ENCODE results near the gene TRAFD1.

Gene TRAFD1

DNA sequence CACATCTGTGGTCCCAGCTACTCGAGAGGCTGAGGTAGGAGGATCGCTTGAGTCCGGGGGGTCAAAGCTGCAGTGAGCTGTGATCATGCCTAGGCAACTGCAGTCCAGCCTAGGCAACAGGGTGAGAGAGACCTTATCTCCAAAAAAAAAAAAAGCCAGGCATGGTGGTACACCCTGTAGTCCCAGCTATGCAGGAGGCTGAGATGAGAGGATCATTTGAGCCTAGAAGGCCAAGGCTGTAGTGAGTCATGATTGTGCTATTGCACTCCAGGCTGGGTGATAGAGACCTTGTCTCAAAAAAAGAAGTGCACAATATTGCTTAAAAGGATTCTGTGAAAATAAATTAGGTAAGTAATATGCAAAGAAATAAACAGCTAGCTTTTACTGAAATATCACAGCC, 33.8 kb upstream of the TRAFD1 start:
- Histone ChIP-seq H2BK15ac (ENCODE audit: low read length) (no peak overlapping the region), H3K18ac (ENCODE audit: low read length) (no peak overlapping the region), H2BK5ac (ENCODE audit: low read length) (no peak overlapping the region), H3K27ac (replicated peaks; ENCODE audit: low read length) (no peak overlapping the region), H3K27me3 (ENCODE audit: control insufficient read depth in 3 of 3, insufficient read depth in 3 of 3, low read depth in 1 of 3, low read length in 3 of 3) (no peaks in the 10 kb centered on the region), H3K4me1 (ENCODE audit: control insufficient read depth in 2 of 2, insufficient read depth in 1 of 2, low read depth in 1 of 2, low read length in 2 of 2) (no peaks in the 10 kb centered on the region), H3K14ac (ENCODE audit: low read length) (no peak overlapping the region), H3K36me3 (replicated peaks in 1 of 2; ENCODE audit: control insufficient read depth in 2 of 2, insufficient read depth in 2 of 2, low read length in 2 of 2) (peaks cover 10 to 85% of the 10 kb centered on the region in 2 donors), H4K91ac (ENCODE audit: low read depth, low read length, poor library complexity) (no peak overlapping the region), H2AFZ (ENCODE audit: low read length) (no peak overlapping the region), H2BK12ac (ENCODE audit: low read length) (no peak overlapping the region), H4K8ac (ENCODE audit: low read depth, low read length) (no peak overlapping the region), H3K4me3 (ENCODE audit: low read length in 2 of 2) (no peak overlapping the region), H2AK5ac (ENCODE audit: low read depth, low read length) (no peak overlapping the region), H3K4ac (ENCODE audit: low read length) (no peak overlapping the region), H3K79me1 (ENCODE audit: low read depth, low read length) (no peaks in the 10 kb centered on the region), H3K23ac (ENCODE audit: low read depth, low read length, poor library complexity) (no peak overlapping the region), H3K9me3 (replicated peaks in 1 of 2; ENCODE audit: control insufficient read depth in 2 of 2, insufficient read depth in 1 of 2, low read depth in 1 of 2, low read length in 2 of 2) (no peaks in the 10 kb centered on the region), H2BK120ac (ENCODE audit: low read depth, low read length) (no peak overlapping the region), H3K4me2 (ENCODE audit: insufficient read depth, low read length, poor library complexity, severe bottlenecking) (no peak overlapping the region), H3K9ac (ENCODE audit: low read depth, low read length, poor library complexity) (no peak overlapping the region)
- DNase-seq (ENCODE audit: low spot score): no peak
- no CpG with 5 or more reads among the region's 3 CpGs for WGBS, 2 donors (ENCODE audit: extremely low coverage in 2 of 2, insufficient read length in 2 of 2, insufficient replicate concordance in 1 of 2)

DNA sequence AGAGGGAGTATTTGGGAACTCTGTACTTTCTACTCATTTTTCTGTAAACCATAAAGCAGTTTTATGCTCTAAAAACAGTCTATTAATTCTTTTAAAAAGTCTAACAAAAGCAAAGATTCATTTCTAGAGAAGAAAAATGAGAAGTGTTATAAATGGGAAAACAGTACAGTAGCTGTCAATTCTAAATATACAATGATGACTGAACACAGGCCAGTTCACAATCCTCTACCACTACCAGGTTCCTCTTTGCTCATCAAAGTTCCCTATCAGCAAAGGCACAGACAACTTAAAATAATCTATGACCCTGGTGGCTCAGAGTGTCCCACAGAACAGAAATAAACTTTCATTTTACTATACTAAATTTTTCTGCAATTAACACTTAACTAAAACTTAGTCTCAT, 29.3 kb upstream of the TRAFD1 start:
- no peak overlapping the region for H3K9ac ChIP-seq (ENCODE audit: low read depth, low read length, poor library complexity)
- no peak for DNase-seq (ENCODE audit: low spot score)
- H3K9me3 ChIP-seq (replicated peaks in 1 of 2; ENCODE audit: control insufficient read depth in 2 of 2, insufficient read depth in 1 of 2, low read depth in 1 of 2, low read length in 2 of 2): no peaks in the 10 kb centered on the region
- H3K23ac ChIP-seq (ENCODE audit: low read depth, low read length, poor library complexity): no peak overlapping the region
- no peak overlapping the region for H2AK5ac ChIP-seq (ENCODE audit: low read depth, low read length)
- H2BK12ac ChIP-seq (ENCODE audit: low read length): no peak overlapping the region
- no peak overlapping the region for H3K4ac ChIP-seq (ENCODE audit: low read length)
- H3K27ac ChIP-seq (replicated peaks; ENCODE audit: low read length): no peak overlapping the region
- H2BK15ac ChIP-seq (ENCODE audit: low read length): no peak overlapping the region
- H2BK5ac ChIP-seq (ENCODE audit: low read length): no peak overlapping the region
- no peak overlapping the region for H3K4me3 ChIP-seq (ENCODE audit: low read length in 2 of 2)
- no peak overlapping the region for H2AFZ ChIP-seq (ENCODE audit: low read length)
- H3K18ac ChIP-seq (ENCODE audit: low read length): no peak overlapping the region
- H3K36me3 ChIP-seq (replicated peaks in 1 of 2; ENCODE audit: control insufficient read depth in 2 of 2, insufficient read depth in 2 of 2, low read length in 2 of 2): peaks cover 9 to 86% of the 10 kb centered on the region in 2 donors
- no peak overlapping the region for H3K4me2 ChIP-seq (ENCODE audit: insufficient read depth, low read length, poor library complexity, severe bottlenecking)
- H3K79me1 ChIP-seq (ENCODE audit: low read depth, low read length): peaks cover 4% of the 10 kb centered on the region
- no peak overlapping the region for H4K91ac ChIP-seq (ENCODE audit: low read depth, low read length, poor library complexity)
- H4K8ac ChIP-seq (ENCODE audit: low read depth, low read length): no peak overlapping the region
- no peaks in the 10 kb centered on the region for H3K27me3 ChIP-seq (ENCODE audit: control insufficient read depth in 3 of 3, insufficient read depth in 3 of 3, low read depth in 1 of 3, low read length in 3 of 3)
- H2BK120ac ChIP-seq (ENCODE audit: low read depth, low read length): no peak overlapping the region
- H3K4me1 ChIP-seq (ENCODE audit: control insufficient read depth in 2 of 2, insufficient read depth in 1 of 2, low read depth in 1 of 2, low read length in 2 of 2): no peaks in the 10 kb centered on the region
- H3K14ac ChIP-seq (ENCODE audit: low read length): no peak overlapping the region

- no peak overlapping the region for H3K4me3 ChIP-seq (ENCODE audit: low read length in 2 of 2)
- no peak overlapping the region for H3K18ac ChIP-seq (ENCODE audit: low read length)
- H3K4me1 ChIP-seq (ENCODE audit: control insufficient read depth in 2 of 2, insufficient read depth in 1 of 2, low read depth in 1 of 2, low read length in 2 of 2): no peaks in the 10 kb centered on the region
- no peak for DNase-seq (ENCODE audit: low spot score)
- H4K91ac ChIP-seq (ENCODE audit: low read depth, low read length, poor library complexity): no peak overlapping the region
- no peaks in the 10 kb centered on the region for H3K9me3 ChIP-seq (replicated peaks in 1 of 2; ENCODE audit: control insufficient read depth in 2 of 2, insufficient read depth in 1 of 2, low read depth in 1 of 2, low read length in 2 of 2)
- H3K27ac ChIP-seq (replicated peaks; ENCODE audit: low read length): no peak overlapping the region
- WGBS, 2 donors (ENCODE audit: extremely low coverage in 2 of 2, insufficient read length in 2 of 2, insufficient replicate concordance in 1 of 2): no CpG with 5 or more reads among the region's 2 CpGs
- H3K79me1 ChIP-seq (ENCODE audit: low read depth, low read length): peaks cover 4% of the 10 kb centered on the region
- H2BK15ac ChIP-seq (ENCODE audit: low read length): no peak overlapping the region
- H2BK5ac ChIP-seq (ENCODE audit: low read length): no peak overlapping the region
- H3K4ac ChIP-seq (ENCODE audit: low read length): no peak overlapping the region
- H2BK120ac ChIP-seq (ENCODE audit: low read depth, low read length): no peak overlapping the region
- H3K27me3 ChIP-seq (ENCODE audit: control insufficient read depth in 3 of 3, insufficient read depth in 3 of 3, low read depth in 1 of 3, low read length in 3 of 3): no peaks in the 10 kb centered on the region
- H3K23ac ChIP-seq (ENCODE audit: low read depth, low read length, poor library complexity): no peak overlapping the region
- no peak overlapping the region for H4K8ac ChIP-seq (ENCODE audit: low read depth, low read length)
- peaks cover 8 to 86% of the 10 kb centered on the region in 2 donors for H3K36me3 ChIP-seq (replicated peaks in 1 of 2; ENCODE audit: control insufficient read depth in 2 of 2, insufficient read depth in 2 of 2, low read length in 2 of 2)
- no peak overlapping the region for H3K4me2 ChIP-seq (ENCODE audit: insufficient read depth, low read length, poor library complexity, severe bottlenecking)
- no peak overlapping the region for H2AFZ ChIP-seq (ENCODE audit: low read length)
- no peak overlapping the region for H3K9ac ChIP-seq (ENCODE audit: low read depth, low read length, poor library complexity)
- no peak overlapping the region for H2AK5ac ChIP-seq (ENCODE audit: low read depth, low read length)
- no peak overlapping the region for H2BK12ac ChIP-seq (ENCODE audit: low read length)
- H3K14ac ChIP-seq (ENCODE audit: low read length): no peak overlapping the region
Measured at GRCh38 chr12:112096667-112097066, 28.7 kb upstream of the TRAFD1 start.

DNA sequence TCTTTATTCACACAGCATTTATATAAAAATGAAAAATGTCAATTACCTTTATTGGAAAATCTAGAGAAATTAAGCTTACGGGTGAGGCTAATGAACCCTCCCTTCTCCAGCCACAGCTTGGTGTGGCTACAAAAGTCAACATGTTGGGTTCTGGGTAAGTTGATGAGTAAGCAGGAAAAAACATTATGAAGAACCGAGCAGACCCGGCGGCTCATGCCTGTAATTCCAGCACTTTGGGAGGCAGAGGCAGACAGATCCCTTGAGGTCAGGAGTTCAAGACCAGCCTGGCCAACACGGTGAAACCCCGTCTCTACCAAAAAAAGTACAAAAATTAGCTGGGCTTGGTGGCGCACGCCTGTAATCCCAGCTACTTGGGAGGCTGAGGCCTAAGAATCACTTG, 27.7 kb upstream of the TRAFD1 start:
- Histone ChIP-seq H3K4ac (ENCODE audit: low read length) (no peak overlapping the region), H3K27me3 (ENCODE audit: control insufficient read depth in 3 of 3, insufficient read depth in 3 of 3, low read depth in 1 of 3, low read length in 3 of 3) (no peaks in the 10 kb centered on the region), H2BK120ac (ENCODE audit: low read depth, low read length) (no peak overlapping the region), H3K4me2 (ENCODE audit: insufficient read depth, low read length, poor library complexity, severe bottlenecking) (no peak overlapping the region), H3K79me1 (ENCODE audit: low read depth, low read length) (peaks cover 4% of the 10 kb centered on the region), H2BK15ac (ENCODE audit: low read length) (no peak overlapping the region), H3K9ac (ENCODE audit: low read depth, low read length, poor library complexity) (no peak overlapping the region), H3K27ac (replicated peaks; ENCODE audit: low read length) (no peak overlapping the region), H4K8ac (ENCODE audit: low read depth, low read length) (no peak overlapping the region), H3K14ac (ENCODE audit: low read length) (no peak overlapping the region), H3K9me3 (replicated peaks in 1 of 2; ENCODE audit: control insufficient read depth in 2 of 2, insufficient read depth in 1 of 2, low read depth in 1 of 2, low read length in 2 of 2) (no peaks in the 10 kb centered on the region), H2BK12ac (ENCODE audit: low read length) (no peak overlapping the region), H3K4me3 (ENCODE audit: low read length in 2 of 2) (no peak overlapping the region), H3K18ac (ENCODE audit: low read length) (no peak overlapping the region), H3K4me1 (ENCODE audit: control insufficient read depth in 2 of 2, insufficient read depth in 1 of 2, low read depth in 1 of 2, low read length in 2 of 2) (no peaks in the 10 kb centered on the region), H2AFZ (ENCODE audit: low read length) (no peak overlapping the region), H3K23ac (ENCODE audit: low read depth, low read length, poor library complexity) (no peak overlapping the region), H2AK5ac (ENCODE audit: low read depth, low read length) (no peak overlapping the region), H2BK5ac (ENCODE audit: low read length) (no peak overlapping the region), H4K91ac (ENCODE audit: low read depth, low read length, poor library complexity) (no peak overlapping the region), H3K36me3 (replicated peaks in 1 of 2; ENCODE audit: control insufficient read depth in 2 of 2, insufficient read depth in 2 of 2, low read length in 2 of 2) (peaks cover 8 to 86% of the 10 kb centered on the region in 2 donors)
- DNase-seq (ENCODE audit: low spot score): no peak
- no CpG with 5 or more reads among the region's 8 CpGs for WGBS, 2 donors (ENCODE audit: extremely low coverage in 2 of 2, insufficient read length in 2 of 2, insufficient replicate concordance in 1 of 2)
